Astrocyte of the spinal cord (primary cell): ENCODE data around the gene SIL1.
"Not testable (repeated sequence)": the region's sequence is repeated elsewhere in the genome, so short reads cannot be mapped to it uniquely, and the experiment has no call there.

ENCODE experiments used
- DNase-seq: peaks from one replicate; pipeline ENCODE4 v3.0.0; 2011; ENCODE audit warnings: low read depth, low spot score
- H3K4me3 ChIP-seq: 2 replicates; pipeline ENCODE4 v1.5.1; 2011; ENCODE audit warnings: low read depth, mild to moderate bottlenecking, low read length, moderate library complexity
- in situ Hi-C: cut with HindIII; loops from 2 replicates; pipeline ENCODE4 v1.10.0; 2017; ENCODE audit warnings: low sequenced_read_pairs
- TF ChIP-seq, protein P1 (sequence below): IDR thresholded peaks from 2 replicates; pipeline ENCODE4 v1.5.1; 2012; ENCODE audit warnings: low read depth, mild to moderate bottlenecking, low read length, inconsistent platforms

SIL1 gene

DNA sequence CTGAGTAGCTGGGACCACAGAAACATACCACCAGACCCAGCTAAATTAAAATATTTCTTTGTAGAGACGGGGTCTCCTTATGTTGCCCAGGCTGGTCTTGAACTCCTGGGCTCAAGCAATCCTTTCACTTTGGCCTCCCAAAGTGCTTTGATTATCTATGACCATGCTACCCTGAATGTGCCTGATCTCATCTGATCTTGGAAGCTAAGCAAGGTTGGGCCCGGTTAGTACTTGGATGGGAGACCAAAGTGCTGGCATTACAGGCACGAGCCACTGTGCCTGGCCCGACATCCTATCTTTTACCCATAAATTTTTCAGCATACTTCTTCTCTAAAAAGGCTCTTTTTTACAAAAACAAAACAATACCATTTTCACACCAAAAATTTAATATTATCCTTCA lies 186.0 kb downstream of the SIL1 start:
- in situ Hi-C loops = no loop called here
- no peak for DNase-seq
- TF ChIP-seq, protein P1, sequence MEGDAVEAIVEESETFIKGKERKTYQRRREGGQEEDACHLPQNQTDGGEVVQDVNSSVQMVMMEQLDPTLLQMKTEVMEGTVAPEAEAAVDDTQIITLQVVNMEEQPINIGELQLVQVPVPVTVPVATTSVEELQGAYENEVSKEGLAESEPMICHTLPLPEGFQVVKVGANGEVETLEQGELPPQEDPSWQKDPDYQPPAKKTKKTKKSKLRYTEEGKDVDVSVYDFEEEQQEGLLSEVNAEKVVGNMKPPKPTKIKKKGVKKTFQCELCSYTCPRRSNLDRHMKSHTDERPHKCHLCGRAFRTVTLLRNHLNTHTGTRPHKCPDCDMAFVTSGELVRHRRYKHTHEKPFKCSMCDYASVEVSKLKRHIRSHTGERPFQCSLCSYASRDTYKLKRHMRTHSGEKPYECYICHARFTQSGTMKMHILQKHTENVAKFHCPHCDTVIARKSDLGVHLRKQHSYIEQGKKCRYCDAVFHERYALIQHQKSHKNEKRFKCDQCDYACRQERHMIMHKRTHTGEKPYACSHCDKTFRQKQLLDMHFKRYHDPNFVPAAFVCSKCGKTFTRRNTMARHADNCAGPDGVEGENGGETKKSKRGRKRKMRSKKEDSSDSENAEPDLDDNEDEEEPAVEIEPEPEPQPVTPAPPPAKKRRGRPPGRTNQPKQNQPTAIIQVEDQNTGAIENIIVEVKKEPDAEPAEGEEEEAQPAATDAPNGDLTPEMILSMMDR = no peak
- H3K4me3 ChIP-seq = no peak overlapping the region

DNA sequence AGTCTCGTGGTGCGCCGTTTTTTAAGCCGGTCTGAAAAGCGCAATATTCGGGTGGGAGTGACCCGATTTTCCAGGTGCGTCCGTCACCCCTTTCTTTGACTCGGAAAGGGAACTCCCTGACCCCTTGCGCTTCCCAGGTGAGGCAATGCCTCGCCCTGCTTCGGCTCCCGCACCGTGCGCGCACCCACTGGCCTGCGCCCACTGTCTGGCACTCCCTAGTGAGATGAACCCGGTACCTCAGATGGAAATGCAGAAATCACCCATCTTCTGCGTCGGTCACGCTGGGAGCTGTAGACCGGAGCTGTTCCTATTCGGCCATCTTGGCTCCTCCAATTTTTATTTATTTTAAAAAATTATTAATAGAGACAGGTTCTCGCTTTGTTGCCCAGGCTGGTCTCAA lies 187.0 kb downstream of the SIL1 start:
- DNase-seq, H3K4me3 ChIP-seq, in situ Hi-C loops: not testable (repeated sequence)

DNA sequence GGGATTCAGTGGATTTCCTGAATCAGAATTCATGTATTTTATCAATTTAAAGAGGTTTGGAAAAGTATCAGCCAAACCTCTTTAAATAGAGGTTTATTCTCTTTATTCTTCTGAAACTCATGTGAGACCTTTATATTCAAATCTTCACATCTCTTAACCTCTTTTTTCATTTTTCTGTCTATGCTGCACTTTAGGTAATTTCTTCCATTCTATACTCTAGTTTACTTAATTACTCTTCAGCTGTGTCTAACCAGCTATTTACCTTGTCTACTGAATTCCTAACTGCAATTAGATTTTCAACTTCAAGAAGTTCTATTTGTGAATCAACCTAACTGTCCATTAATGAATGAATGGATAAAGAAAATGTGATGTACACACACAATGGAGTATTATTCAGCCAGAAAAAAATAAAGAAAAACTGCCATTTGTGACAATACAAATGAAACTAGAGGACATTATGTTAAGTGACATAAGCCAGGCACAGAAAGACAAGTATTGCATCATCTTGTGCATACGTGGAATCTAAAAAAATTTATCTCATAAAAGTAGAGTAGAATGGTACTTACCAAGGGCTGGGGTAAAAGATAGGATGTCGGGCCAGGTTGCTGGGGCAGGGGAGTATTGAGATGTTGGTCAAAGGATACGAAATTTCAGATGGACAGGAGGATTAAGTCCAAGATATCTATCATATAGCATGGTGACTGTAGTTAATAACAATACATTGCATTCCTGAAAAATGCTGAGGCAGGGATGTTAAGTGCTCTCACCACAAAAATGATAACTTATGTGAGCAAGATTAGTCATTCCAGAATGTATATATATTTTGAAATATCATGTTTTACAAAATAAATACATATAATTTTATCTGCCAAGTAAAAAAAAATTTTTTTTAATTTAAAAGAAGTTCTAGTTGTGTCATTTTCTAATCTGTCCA lies 193.5 kb downstream of the SIL1 start:
- DNase-seq = no peak
- in situ Hi-C loops = no loop called here
- H3K4me3 ChIP-seq = no peak overlapping the region
- TF ChIP-seq, protein P1 = no peak

DNA sequence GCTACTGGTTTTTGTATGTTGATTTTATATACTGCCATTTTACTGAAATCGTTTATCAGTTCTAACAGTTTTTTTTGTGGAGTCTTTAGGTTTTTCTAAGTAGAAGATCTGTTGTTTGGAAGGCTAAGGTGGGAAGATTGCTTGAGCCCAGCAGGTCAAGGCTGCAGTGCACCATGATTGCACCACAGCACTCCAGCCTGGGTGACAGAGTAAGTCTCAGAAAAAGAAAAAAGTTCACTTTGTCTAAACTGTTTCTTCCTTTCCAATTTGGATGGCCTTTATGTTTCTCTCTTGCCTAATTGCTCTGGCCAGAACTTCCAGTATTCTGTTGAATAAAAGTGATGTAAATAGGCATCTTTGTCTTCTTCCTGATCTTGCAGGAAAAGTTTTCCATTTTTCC lies 198.5 kb downstream of the SIL1 start:
- TF ChIP-seq, protein P1 = no peak
- no peak for DNase-seq
- in situ Hi-C loops = no loop called here
- H3K4me3 ChIP-seq = no peak overlapping the region

DNA sequence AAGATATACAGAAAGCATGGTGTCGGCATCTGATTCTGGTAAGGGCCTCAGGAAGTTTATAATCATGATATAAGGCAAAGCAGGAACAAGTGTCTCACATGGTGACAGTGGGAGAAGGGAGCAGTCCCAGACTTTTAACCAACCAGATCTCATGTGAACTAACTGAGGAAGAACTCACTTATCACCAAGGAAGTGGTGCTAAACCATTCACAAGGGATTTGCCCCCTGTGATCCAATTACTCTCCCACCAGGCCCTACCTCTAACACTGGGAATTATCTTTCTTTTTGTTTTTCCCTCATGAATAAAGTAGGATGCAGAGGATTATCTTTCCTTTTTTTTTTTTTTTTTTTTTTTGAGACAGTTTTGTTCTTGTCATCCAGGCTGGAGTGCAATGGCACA lies 199.6 kb downstream of the SIL1 start:
- in situ Hi-C loops = no loop called here
- H3K4me3 ChIP-seq = no peak overlapping the region
- no peak for DNase-seq
- TF ChIP-seq, protein P1 = no peak

DNA sequence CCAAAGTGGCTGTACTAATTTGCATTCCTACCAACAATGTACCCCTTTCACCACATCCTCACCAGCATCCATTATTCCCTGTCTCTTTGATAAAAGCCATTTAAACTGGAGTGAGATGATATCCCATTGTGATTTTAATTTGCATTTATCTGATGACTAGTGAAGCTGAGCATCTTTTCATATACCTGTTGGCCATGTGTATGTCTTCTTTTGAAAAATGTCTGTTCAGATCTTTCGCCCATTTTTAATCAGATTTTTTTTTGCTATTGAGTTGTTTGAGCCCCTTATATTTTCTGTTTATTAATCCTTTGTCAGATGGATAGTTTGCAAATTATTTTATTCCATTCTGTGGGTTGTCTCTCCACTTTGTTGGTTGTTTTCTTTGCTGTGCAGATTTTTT lies 202.0 kb downstream of the SIL1 start:
- no peak overlapping the region for H3K4me3 ChIP-seq
- in situ Hi-C loops = no loop called here
- no peak for DNase-seq
- TF ChIP-seq, protein P1 = no peak

DNA sequence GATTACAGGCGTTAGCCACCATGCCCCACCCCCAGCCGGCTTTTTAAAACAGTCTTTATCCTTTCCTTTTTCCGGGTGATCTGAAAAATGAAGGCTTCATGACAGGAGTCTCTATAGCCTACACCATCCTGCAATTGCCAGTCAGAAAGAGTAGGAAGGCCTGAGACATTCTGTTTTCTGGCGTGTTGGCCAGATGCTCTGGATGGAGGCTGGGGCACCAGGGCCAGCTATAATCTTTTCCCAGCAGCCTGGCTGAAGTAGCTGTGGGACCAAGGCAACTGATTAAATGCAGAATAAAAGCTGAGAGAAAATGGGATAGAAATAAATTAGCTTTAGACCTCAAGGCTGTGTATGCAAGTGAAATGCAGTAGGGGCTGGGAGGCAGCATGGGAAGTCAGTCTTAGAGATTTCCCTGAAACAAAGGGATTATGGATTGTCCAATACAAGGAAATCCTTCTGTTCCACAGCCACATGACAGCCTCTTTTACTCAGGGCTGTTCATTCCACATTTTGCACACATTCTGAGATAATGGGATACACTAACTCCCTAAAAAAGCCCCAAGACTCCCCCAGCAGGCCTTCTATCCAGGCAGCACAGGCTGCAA lies 207.1 kb downstream of the SIL1 start:
- H3K4me3 ChIP-seq = no peak overlapping the region
- TF ChIP-seq, protein P1 = no peak
- in situ Hi-C loops = no loop called here
- no peak for DNase-seq
